GM12872 (cell line): Measurements from ENCODE around the gene PACRG.

Experiments
- CTCF ChIP-seq: IDR thresholded peaks from 3 replicates; pipeline ENCODE4 v1.5.1; 2011; ENCODE audit warnings: low read depth, mild to moderate bottlenecking, low read length, moderate library complexity; ENCODE audit not compliant: insufficient read depth

PACRG gene

GRCh38 chr6:163077134-163077533 lies 349.4 kb downstream of the PACRG start:
- TF ChIP-seq CTCF: no peak

GRCh38 chr6:163078712-163079111 lies 350.9 kb downstream of the PACRG start:
- no peak for TF ChIP-seq CTCF

GRCh38 chr6:163080228-163080627 lies 352.5 kb downstream of the PACRG start:
- TF ChIP-seq CTCF: no peak

DNA sequence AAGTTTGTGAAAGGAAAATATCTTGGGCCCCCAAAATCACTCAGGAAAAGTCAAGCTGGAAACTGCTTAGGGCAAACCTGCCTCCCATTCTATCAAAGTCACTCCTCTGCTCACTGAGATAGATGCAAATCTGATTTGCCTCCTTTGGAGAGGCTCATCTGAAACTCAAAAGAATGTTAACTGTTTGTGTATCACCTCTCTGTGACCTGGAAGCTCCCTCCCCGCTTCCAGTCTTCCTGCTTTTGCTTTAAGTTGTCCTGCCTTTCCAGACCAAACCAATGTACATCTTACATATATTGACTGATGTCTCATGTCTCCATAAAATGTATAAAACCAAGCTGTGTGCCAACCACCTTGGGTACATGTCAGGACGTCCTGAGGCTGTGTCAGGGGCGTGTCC lies 355.4 kb downstream of the PACRG start:
- TF ChIP-seq CTCF: no peak

GRCh38 chr6:163085426-163085825 lies 357.7 kb downstream of the PACRG start:
- no peak for TF ChIP-seq CTCF

DNA sequence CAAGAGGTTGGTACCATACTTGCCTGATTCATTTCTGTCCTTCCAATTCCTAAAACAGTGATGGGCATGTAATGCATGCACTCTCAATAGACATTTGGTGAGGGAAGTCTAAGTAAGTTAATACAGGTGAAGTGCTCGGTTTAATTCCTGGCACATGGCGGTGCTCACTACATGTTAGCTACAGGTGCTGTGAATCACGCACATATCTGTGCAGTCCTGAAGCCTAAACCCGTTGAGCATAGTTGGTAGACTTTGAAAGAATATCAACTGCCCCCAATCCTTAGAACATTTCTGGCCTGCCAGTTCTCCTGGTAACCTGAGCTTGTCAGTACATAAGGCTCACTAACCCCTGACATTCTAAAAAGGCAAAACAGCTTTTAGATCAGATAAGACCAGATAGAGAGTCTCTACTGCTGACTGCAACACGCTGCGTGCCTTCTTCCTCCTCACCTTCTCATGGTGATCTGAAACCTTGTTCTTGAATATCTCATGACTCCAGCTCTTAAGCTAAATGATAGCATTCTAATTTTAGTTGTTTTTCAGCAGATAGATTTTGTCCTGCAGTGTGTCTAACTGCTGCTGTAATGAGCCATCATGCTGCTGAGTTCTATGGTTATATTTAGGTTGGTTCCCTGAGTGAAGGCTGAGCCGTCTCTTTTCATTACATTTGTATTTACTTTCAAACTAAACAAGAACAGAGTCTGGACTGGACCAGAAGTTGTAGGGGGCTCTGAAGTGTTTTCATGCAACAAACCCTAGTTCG lies 358.3 kb downstream of the PACRG start:
- TF ChIP-seq CTCF: no peak

GRCh38 chr6:163086624-163086920 lies 358.8 kb downstream of the PACRG start:
- no peak for TF ChIP-seq CTCF

- TF ChIP-seq CTCF: no peak
Observed at GRCh38 chr6:163087981-163088380, 360.2 kb downstream of the PACRG start.
